ENCODE results near the gene SLC39A10.

DNA sequence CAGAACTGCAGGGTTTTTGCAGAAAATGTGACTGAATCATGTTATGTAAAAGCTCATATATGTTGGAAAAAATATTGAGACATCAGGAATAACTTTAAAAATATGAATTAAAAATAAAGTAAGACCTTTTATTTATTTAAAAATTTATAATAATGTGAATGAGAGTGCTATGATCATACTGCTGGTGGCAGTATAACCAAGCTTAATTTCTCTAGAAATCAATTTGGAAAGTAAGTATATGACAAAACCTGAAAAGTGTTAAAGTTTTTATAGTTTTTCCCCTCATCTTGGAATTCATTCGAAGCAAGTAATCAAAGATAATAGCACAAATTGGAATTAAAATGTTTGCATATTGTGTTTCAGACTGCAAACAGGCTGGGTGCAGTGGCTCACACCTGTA, 7.5 kb downstream of the SLC39A10 start:
- TF ChIP-seq, protein P1, sequence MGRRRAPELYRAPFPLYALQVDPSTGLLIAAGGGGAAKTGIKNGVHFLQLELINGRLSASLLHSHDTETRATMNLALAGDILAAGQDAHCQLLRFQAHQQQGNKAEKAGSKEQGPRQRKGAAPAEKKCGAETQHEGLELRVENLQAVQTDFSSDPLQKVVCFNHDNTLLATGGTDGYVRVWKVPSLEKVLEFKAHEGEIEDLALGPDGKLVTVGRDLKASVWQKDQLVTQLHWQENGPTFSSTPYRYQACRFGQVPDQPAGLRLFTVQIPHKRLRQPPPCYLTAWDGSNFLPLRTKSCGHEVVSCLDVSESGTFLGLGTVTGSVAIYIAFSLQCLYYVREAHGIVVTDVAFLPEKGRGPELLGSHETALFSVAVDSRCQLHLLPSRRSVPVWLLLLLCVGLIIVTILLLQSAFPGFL (CRISPR knock-in tag; IDR thresholded peaks at IDR 0.05; ENCODE audit: borderline replicate concordance), result no peak
- TF ChIP-seq TP53 (CRISPR knock-in tag; IDR thresholded peaks at IDR 0.05) (no peak), CTCF (IDR thresholded peaks at IDR 0.05) (no peak), ZNF121 (CRISPR knock-in tag; IDR thresholded peaks at IDR 0.05) (no peak), ATF2 (CRISPR knock-in tag; IDR thresholded peaks at IDR 0.05; ENCODE audit: borderline replicate concordance, low read depth) (no peak), SMAD4 (CRISPR knock-in tag; IDR thresholded peaks at IDR 0.05) (no peak), SP1 (CRISPR knock-in tag; conservative IDR thresholded peaks at IDR 0.05) (no peak), NR2C2 (CRISPR knock-in tag; IDR thresholded peaks at IDR 0.05) (no peak)
- TF ChIP-seq, protein P2, sequence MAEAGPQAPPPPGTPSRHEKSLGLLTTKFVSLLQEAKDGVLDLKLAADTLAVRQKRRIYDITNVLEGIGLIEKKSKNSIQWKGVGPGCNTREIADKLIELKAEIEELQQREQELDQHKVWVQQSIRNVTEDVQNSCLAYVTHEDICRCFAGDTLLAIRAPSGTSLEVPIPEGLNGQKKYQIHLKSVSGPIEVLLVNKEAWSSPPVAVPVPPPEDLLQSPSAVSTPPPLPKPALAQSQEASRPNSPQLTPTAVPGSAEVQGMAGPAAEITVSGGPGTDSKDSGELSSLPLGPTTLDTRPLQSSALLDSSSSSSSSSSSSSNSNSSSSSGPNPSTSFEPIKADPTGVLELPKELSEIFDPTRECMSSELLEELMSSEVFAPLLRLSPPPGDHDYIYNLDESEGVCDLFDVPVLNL (CRISPR knock-in tag; IDR thresholded peaks at IDR 0.05; ENCODE audit: borderline replicate concordance, low read depth), result no peak
- TF ChIP-seq, protein P3, sequence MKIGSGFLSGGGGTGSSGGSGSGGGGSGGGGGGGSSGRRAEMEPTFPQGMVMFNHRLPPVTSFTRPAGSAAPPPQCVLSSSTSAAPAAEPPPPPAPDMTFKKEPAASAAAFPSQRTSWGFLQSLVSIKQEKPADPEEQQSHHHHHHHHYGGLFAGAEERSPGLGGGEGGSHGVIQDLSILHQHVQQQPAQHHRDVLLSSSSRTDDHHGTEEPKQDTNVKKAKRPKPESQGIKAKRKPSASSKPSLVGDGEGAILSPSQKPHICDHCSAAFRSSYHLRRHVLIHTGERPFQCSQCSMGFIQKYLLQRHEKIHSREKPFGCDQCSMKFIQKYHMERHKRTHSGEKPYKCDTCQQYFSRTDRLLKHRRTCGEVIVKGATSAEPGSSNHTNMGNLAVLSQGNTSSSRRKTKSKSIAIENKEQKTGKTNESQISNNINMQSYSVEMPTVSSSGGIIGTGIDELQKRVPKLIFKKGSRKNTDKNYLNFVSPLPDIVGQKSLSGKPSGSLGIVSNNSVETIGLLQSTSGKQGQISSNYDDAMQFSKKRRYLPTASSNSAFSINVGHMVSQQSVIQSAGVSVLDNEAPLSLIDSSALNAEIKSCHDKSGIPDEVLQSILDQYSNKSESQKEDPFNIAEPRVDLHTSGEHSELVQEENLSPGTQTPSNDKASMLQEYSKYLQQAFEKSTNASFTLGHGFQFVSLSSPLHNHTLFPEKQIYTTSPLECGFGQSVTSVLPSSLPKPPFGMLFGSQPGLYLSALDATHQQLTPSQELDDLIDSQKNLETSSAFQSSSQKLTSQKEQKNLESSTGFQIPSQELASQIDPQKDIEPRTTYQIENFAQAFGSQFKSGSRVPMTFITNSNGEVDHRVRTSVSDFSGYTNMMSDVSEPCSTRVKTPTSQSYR (CRISPR knock-in tag; IDR thresholded peaks at IDR 0.05), result no peak
